ENCODE results near the gene SAMD14. TPM values are rescaled to one million over a fixed set of nuclear protein-coding genes. Genes with fewer than 3 reads are reported as not detected.

SAMD14 gene
- total and polyA plus RNA-seq, 10 of the 15 experiments (the other 5 are each of a cell fraction or from before 2014, with no cell fraction given) = 0.06 to 1.7 (median 0.25) TPM; not detected in 3

DNA sequence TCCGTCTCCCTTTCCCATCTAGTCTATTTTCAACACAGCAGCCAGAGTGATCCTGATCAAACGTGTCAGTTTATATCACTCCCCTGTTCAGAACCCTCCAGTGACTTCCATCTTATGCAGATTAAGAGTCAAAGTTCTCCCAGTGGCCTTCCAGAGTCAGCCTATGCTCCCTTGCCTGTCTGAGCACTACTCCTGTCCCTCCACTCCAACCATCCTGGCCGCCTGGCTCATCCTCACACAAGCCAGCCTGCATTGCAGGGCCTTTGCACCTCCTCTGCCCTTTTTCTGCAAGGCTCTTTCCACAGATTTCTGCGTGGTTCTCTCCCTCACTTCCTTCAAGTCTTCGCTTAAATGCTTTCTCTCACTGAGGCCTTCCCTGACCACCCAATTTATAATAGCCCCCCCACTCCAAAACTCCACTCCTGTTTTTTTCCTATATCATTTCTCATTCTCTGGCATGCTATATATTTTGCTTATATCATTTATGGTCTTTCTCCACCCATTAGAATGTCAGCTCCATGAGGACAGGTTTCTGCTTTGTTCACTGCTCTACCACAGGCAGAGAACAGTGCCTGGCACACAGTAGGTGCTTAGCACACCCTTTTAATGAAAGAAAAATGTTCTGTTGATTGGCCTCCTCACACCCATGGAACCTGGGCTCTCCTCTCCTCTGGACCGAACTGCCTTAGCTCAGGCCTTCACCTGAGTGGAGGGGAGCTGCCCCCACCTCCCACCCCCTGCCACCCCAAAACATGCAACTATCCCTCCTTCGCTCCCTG lies 9.3 kb downstream of the SAMD14 start:
- Histone ChIP-seq H2AFZ (ENCODE audit: control insufficient read depth, low read depth, low read length) (no peak overlapping the region), H3K36me3 (ENCODE audit: control insufficient read depth in 2 of 2, insufficient read depth in 2 of 2, low read length in 1 of 2) (no peaks in the 10 kb centered on the region), H3K9me3 (replicated peaks; ENCODE audit: control insufficient read depth, insufficient read depth, low read length) (no peaks in the 10 kb centered on the region), H3K27ac (ENCODE audit: control insufficient read depth, insufficient read depth) (no peak overlapping the region), H3K9ac (ENCODE audit: control insufficient read depth, insufficient read depth, low read length) (no peak overlapping the region), H3K4me1 (ENCODE audit: control insufficient read depth, insufficient read depth, low read length) (no peaks in the 10 kb centered on the region), H3K4me2 (ENCODE audit: control insufficient read depth, insufficient read depth) (no peak overlapping the region), H3K79me2 (ENCODE audit: control insufficient read depth, insufficient read depth, low read length) (no peaks in the 10 kb centered on the region), H3K27me3 (replicated peaks in 1 of 2; ENCODE audit: control insufficient read depth in 2 of 2, insufficient read depth in 2 of 2, low read length in 1 of 2) (peaks cover 6 to 7% of the 10 kb centered on the region in 2 experiments; a peak in 3 of 4 replicates), H3K4me3 (no peak overlapping the region), H4K20me1 (ENCODE audit: control insufficient read depth, insufficient read depth) (no peaks in the 10 kb centered on the region)
- intact Hi-C loops (cut with micrococcal nuclease; ENCODE audit: unreplicated experiment) (no loop called here), in situ Hi-C loops (cut with MboI) (no loop called here)
- DNase-seq (ENCODE audit: low read depth, low spot score) (no peak), ATAC-seq (no peak), FAIRE-seq (no peak)
- BruUV-seq (replicated peaks) = no TSS peak
- ChIA-PET CTCF (interaction anchor here (1.0 to 5.0 kb wide), 6 partner anchors 12 to 78 kb away, joined by 3 to 21 read pairs (median 6); partner anchors contain the start of gene PDK2), RAD21 (ENCODE audit: unreplicated experiment) (no interaction called here), POLR2A (no interaction called here), SMC1A (ENCODE audit: uncharacterized antibody, unreplicated experiment) (interaction anchor here (1.9 kb wide), 1 partner anchor 19 kb away, joined by 6 read pairs; no protein-coding TSS in a partner anchor)
- WGBS (ENCODE audit: insufficient coverage, insufficient replicate concordance, low lambda C conversion rate, missing lambda C conversion rate) = 11% methylated on average over 7 of the region's 7 CpGs
- TF ChIP-seq POU2F2 (IDR thresholded peaks at IDR 0.05; ENCODE audit: borderline replicate concordance, low read depth, low read length) (no peak), IKZF1 (conservative IDR thresholded peaks at IDR 0.05) (no peak), RB1 (IDR thresholded peaks at IDR 0.05; ENCODE audit: borderline replicate concordance) (no peak), SMARCA5 (IDR thresholded peaks at IDR 0.05) (no peak), SMC3 (IDR thresholded peaks at IDR 0.05; ENCODE audit: borderline replicate concordance, low read length) (no peak), RBBP5 (conservative IDR thresholded peaks at IDR 0.05) (no peak), ETV6 (conservative IDR thresholded peaks at IDR 0.05 in 1 of 2, IDR thresholded peaks at IDR 0.05 in 1 of 2; ENCODE audit: borderline replicate concordance in 1 of 2, low read depth in 1 of 2) (no peak), NFXL1 (IDR thresholded peaks at IDR 0.05; ENCODE audit: borderline replicate concordance) (no peak), PAX8 (IDR thresholded peaks at IDR 0.05) (no peak), NFYA (IDR thresholded peaks at IDR 0.05; ENCODE audit: borderline replicate concordance, low read depth, low read length) (no peak), NR2F1 (conservative IDR thresholded peaks at IDR 0.05) (no peak)
- TF ChIP-seq, protein P1, sequence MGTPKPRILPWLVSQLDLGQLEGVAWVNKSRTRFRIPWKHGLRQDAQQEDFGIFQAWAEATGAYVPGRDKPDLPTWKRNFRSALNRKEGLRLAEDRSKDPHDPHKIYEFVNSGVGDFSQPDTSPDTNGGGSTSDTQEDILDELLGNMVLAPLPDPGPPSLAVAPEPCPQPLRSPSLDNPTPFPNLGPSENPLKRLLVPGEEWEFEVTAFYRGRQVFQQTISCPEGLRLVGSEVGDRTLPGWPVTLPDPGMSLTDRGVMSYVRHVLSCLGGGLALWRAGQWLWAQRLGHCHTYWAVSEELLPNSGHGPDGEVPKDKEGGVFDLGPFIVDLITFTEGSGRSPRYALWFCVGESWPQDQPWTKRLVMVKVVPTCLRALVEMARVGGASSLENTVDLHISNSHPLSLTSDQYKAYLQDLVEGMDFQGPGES (IDR thresholded peaks at IDR 0.05) = no peak
- TF ChIP-seq, protein P2, sequence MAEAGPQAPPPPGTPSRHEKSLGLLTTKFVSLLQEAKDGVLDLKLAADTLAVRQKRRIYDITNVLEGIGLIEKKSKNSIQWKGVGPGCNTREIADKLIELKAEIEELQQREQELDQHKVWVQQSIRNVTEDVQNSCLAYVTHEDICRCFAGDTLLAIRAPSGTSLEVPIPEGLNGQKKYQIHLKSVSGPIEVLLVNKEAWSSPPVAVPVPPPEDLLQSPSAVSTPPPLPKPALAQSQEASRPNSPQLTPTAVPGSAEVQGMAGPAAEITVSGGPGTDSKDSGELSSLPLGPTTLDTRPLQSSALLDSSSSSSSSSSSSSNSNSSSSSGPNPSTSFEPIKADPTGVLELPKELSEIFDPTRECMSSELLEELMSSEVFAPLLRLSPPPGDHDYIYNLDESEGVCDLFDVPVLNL (IDR thresholded peaks at IDR 0.05; ENCODE audit: low read depth, low read length) = no peak
- TF ChIP-seq, protein P3, sequence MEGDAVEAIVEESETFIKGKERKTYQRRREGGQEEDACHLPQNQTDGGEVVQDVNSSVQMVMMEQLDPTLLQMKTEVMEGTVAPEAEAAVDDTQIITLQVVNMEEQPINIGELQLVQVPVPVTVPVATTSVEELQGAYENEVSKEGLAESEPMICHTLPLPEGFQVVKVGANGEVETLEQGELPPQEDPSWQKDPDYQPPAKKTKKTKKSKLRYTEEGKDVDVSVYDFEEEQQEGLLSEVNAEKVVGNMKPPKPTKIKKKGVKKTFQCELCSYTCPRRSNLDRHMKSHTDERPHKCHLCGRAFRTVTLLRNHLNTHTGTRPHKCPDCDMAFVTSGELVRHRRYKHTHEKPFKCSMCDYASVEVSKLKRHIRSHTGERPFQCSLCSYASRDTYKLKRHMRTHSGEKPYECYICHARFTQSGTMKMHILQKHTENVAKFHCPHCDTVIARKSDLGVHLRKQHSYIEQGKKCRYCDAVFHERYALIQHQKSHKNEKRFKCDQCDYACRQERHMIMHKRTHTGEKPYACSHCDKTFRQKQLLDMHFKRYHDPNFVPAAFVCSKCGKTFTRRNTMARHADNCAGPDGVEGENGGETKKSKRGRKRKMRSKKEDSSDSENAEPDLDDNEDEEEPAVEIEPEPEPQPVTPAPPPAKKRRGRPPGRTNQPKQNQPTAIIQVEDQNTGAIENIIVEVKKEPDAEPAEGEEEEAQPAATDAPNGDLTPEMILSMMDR (IDR thresholded peaks at IDR 0.05 in 2 of 3, conservative IDR thresholded peaks at IDR 0.05 in 1 of 3; ENCODE audit: control insufficient read depth in 2 of 3, extremely low read depth in 1 of 3, insufficient read depth in 1 of 3, low read depth in 3 of 3, low read length in 3 of 3) = no peak
- TF ChIP-seq, protein P4, sequence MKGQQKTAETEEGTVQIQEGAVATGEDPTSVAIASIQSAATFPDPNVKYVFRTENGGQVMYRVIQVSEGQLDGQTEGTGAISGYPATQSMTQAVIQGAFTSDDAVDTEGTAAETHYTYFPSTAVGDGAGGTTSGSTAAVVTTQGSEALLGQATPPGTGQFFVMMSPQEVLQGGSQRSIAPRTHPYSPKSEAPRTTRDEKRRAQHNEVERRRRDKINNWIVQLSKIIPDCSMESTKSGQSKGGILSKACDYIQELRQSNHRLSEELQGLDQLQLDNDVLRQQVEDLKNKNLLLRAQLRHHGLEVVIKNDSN (IDR thresholded peaks at IDR 0.05; ENCODE audit: borderline replicate concordance, extremely low read length, insufficient read depth, low read depth, low read length) = no peak

All from GM12878 (cell line).